Measurements from ENCODE around the gene TNFRSF1A. TPM values are rescaled to one million over a fixed set of nuclear protein-coding genes. Genes with fewer than 3 reads are reported as not detected.

The TNFRSF1A gene
- total and polyA plus RNA-seq, 4 donors: 36.9 to 144 (median 88.4) TPM

- WGBS: 68% methylated on average over 9 of the region's 9 CpGs
Observed at GRCh38 chr12:6352193-6353173, 10.6 kb upstream of the TNFRSF1A start.

DNA sequence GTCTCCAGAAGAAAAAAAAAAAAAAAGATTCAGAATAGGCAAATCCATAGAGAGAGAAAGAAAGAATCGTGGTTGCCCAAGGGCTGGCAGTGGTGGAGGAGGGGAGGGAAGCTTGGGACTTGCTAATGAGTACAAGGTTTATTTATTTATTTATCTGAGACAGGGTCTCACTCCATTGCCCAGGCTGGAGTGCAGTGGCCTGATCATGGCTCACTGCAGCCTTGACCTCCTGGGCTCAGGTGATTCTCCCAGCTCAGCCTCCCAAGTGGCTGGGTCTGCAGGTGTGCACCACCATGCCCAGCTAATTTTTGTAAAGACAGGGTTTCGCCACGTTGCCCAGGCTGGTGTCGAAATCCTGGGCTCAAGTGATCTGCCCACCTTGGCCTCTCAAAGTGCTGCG is 9.7 kb upstream of the TNFRSF1A start:
- DNase-seq (ENCODE audit: low spot score): no peak
- no peak overlapping the region for H3K9ac ChIP-seq (ENCODE audit: low read depth in 1 of 2, low read length in 2 of 2)
- H3K27me3 ChIP-seq (ENCODE audit: control insufficient read depth in 4 of 4, insufficient read depth in 4 of 4, low read length in 3 of 4): no peaks in the 10 kb centered on the region
- 84% methylated on average over 5 of the region's 5 CpGs for WGBS
- no peak overlapping the region for H3K27ac ChIP-seq (ENCODE audit: low read depth in 1 of 2, low read length in 2 of 2)
- TF ChIP-seq RAD21 (IDR thresholded peaks at IDR 0.05): no peak
- TF ChIP-seq HNF4A (conservative IDR thresholded peaks at IDR 0.05): no peak
- TF ChIP-seq FOXA1 (IDR thresholded peaks at IDR 0.05): no peak
- TF ChIP-seq, protein P1, sequence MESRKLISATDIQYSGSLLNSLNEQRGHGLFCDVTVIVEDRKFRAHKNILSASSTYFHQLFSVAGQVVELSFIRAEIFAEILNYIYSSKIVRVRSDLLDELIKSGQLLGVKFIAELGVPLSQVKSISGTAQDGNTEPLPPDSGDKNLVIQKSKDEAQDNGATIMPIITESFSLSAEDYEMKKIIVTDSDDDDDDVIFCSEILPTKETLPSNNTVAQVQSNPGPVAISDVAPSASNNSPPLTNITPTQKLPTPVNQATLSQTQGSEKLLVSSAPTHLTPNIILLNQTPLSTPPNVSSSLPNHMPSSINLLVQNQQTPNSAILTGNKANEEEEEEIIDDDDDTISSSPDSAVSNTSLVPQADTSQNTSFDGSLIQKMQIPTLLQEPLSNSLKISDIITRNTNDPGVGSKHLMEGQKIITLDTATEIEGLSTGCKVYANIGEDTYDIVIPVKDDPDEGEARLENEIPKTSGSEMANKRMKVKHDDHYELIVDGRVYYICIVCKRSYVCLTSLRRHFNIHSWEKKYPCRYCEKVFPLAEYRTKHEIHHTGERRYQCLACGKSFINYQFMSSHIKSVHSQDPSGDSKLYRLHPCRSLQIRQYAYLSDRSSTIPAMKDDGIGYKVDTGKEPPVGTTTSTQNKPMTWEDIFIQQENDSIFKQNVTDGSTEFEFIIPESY (IDR thresholded peaks at IDR 0.05): no peak
- TF ChIP-seq SP1 (IDR thresholded peaks at IDR 0.05): no peak
- no peak for TF ChIP-seq RXRA (IDR thresholded peaks at IDR 0.05)
- H3K4me3 ChIP-seq (ENCODE audit: low read depth in 1 of 3, low read length in 3 of 3): no peak overlapping the region
- H3K4me1 ChIP-seq (ENCODE audit: control insufficient read depth in 4 of 4, insufficient read depth in 4 of 4, low read length in 3 of 4): peaks cover 0 to 3% (median 0%) of the 10 kb centered on the region in 4 donors
- no peaks in the 10 kb centered on the region for H3K9me3 ChIP-seq (ENCODE audit: control insufficient read depth in 4 of 4, low read length in 3 of 4)
- no peaks in the 10 kb centered on the region for H3K36me3 ChIP-seq (ENCODE audit: control insufficient read depth in 4 of 4, insufficient read depth in 3 of 4, low read depth in 1 of 4, low read length in 3 of 4)

More at GRCh38 chr12:6352193-6353173, 10.6 kb upstream of the TNFRSF1A start:
- H3K9me3 ChIP-seq (ENCODE audit: control insufficient read depth in 4 of 4, low read length in 3 of 4): no peaks in the 10 kb centered on the region
- H3K27me3 ChIP-seq (ENCODE audit: control insufficient read depth in 4 of 4, insufficient read depth in 4 of 4, low read length in 3 of 4): no peaks in the 10 kb centered on the region
- no peak overlapping the region for H3K9ac ChIP-seq (ENCODE audit: low read depth in 1 of 2, low read length in 2 of 2)
- peak overlapping the region in 1 of 2 donors; percentile 36 for H3K27ac ChIP-seq (ENCODE audit: low read depth in 1 of 2, low read length in 2 of 2)
- DNase-seq (ENCODE audit: low spot score): no peak
- peaks cover 0 to 3% (median 0%) of the 10 kb centered on the region in 4 donors for H3K4me1 ChIP-seq (ENCODE audit: control insufficient read depth in 4 of 4, insufficient read depth in 4 of 4, low read length in 3 of 4)
- TF ChIP-seq NR2F2 (IDR thresholded peaks at IDR 0.05) (peak; percentile 59), ATF3 (IDR thresholded peaks at IDR 0.05) (no peak)
- no peak overlapping the region for H3K4me3 ChIP-seq (ENCODE audit: low read depth in 1 of 3, low read length in 3 of 3)
- H3K36me3 ChIP-seq (ENCODE audit: control insufficient read depth in 4 of 4, insufficient read depth in 3 of 4, low read depth in 1 of 4, low read length in 3 of 4): no peaks in the 10 kb centered on the region

DNA sequence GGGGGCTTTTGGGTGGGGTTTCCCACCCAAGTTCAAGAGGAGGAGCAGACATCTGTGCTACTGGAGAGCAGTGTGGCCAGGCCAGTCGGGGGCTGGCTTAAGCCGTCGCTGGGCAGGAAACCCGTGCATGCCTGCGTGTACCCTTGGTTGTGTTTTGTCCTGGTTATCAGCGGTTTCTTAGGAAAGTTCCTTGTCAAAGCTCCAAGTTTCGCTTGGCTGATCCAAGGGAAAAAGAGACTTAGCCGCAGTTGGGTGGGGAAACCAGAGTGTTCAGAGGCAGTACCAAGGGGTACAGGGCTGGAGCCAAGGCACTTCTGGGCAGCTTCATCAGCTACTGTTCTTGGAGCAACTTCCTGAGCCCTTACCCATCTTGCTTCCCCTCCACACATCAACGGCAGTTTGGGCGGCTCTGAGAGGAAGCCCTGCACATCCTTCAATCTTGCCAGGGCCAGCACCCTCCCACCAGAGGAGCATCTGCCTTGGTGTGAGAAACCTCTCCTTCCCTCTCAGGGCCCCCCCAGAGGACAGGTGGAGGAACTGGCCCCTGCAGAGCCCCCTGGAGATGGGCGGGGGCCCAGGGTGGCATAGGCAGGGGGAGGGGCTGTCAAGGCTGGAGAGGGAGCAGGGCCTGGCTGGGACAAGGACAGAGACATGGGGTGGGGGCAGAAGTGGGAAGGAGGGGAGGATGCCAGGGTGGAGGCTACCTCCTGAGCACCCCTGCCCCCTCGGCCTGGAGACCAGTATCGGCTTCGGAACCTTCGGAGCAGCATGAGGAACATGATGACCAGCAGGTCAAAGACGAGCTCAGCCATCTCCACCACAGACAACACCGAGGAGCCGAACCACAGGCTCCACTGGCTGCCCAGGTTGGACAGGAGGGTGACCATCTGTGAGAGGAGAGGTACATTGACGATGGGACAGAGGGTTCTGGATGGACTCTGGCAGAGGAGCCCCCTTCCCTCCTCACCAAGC is 5.8 kb upstream of the TNFRSF1A start:
- Histone ChIP-seq H3K36me3 (ENCODE audit: control insufficient read depth in 4 of 4, insufficient read depth in 3 of 4, low read depth in 1 of 4, low read length in 3 of 4) (no peaks in the 10 kb centered on the region), H3K27me3 (ENCODE audit: control insufficient read depth in 4 of 4, insufficient read depth in 4 of 4, low read length in 3 of 4) (no peaks in the 10 kb centered on the region), H3K4me1 (ENCODE audit: control insufficient read depth in 4 of 4, insufficient read depth in 4 of 4, low read length in 3 of 4) (peaks cover 0 to 6% (median 2%) of the 10 kb centered on the region in 4 donors), H3K9me3 (ENCODE audit: control insufficient read depth in 4 of 4, low read length in 3 of 4) (no peaks in the 10 kb centered on the region), H3K4me3 (ENCODE audit: low read depth in 1 of 3, low read length in 3 of 3) (no peak overlapping the region), H3K9ac (ENCODE audit: low read depth in 1 of 2, low read length in 2 of 2) (no peak overlapping the region), H3K27ac (ENCODE audit: low read depth in 1 of 2, low read length in 2 of 2) (peak overlapping the region; percentile 19 to 32)
- no peak for DNase-seq (ENCODE audit: low spot score)
- peak; percentile 58 for TF ChIP-seq SP1 (IDR thresholded peaks at IDR 0.05)
- TF ChIP-seq HNF4G (IDR thresholded peaks at IDR 0.05): no peak
- peak; percentile 69 for TF ChIP-seq NR2F2 (IDR thresholded peaks at IDR 0.05)
- 69% methylated on average over 19 of the region's 19 CpGs for WGBS

Data from liver (tissue), 9 donors.